Activated CD4-positive, alpha-beta T cell treated with anti-CD3 and anti-CD28 coated beads for 36 hours (primary cell): ENCODE results near the gene FNIP2. TPM values are rescaled to one million over a fixed set of nuclear protein-coding genes. Genes with fewer than 3 reads are reported as not detected.
"Not testable (repeated sequence)": the region's sequence is repeated elsewhere in the genome, so short reads cannot be mapped to it uniquely, and the experiment has no call there.

Experiments used
- ATAC-seq: fragments of 200-7000 bp; cut with Tn5 transposase; one replicate; pipeline ENCODE4 v1.10.0; 2021; ENCODE audit warnings: mild to moderate bottlenecking, moderate library complexity
- CTCF ChIA-PET: fragments of 350-600 bp; sonication (Branson Sonifier 250); formaldehyde crosslinking; loops from one replicate; lab custom pipeline; 2021; ENCODE audit warnings: antibody characterized with exemption; lab: Charles Lee
- POLR2A ChIA-PET: fragments of 350-600 bp; sonication (Branson Sonifier 250); formaldehyde crosslinking; loops from one replicate; lab custom pipeline; 2021; ENCODE audit warnings: antibody characterized with exemption, inconsistent platforms; lab: Charles Lee
- DNase-seq: peaks from one replicate; pipeline ENCODE4 v3.0.0-alpha.2; 2020
- H3K27ac Mint-ChIP-seq: one replicate; pipeline ENCODE4 v1.8.0; 2021; ENCODE audit warnings: mixed read lengths
- H3K27me3 Mint-ChIP-seq: one replicate; pipeline ENCODE4 v1.8.0; 2021; ENCODE audit warnings: mixed read lengths
- H3K36me3 Mint-ChIP-seq: one replicate; pipeline ENCODE4 v1.8.0; 2021; ENCODE audit warnings: low read depth, mixed read lengths
- H3K4me1 Mint-ChIP-seq: one replicate; pipeline ENCODE4 v1.8.0; 2021; ENCODE audit warnings: mixed read lengths
- H3K4me3 Mint-ChIP-seq: one replicate; pipeline ENCODE4 v1.8.0; 2021; ENCODE audit warnings: mild to moderate bottlenecking, moderate library complexity, mixed read lengths
- H3K9me3 Mint-ChIP-seq: one replicate; pipeline ENCODE4 v1.8.0; 2021; ENCODE audit warnings: low read depth, mixed read lengths
- intact Hi-C, 2 experiments: fragments of 100-400 bp; cut with DNase I in 1 of 2; cut with micrococcal nuclease in 1 of 2; formaldehyde crosslinking; loops; one replicate each; pipeline versions ENCODE4 v1.14.2 to v1.15.1; 2022 to 2024; cut with DNase I, micrococcal nuclease
- total RNA-seq, 2 experiments: library from RNA; stranded (reverse); gene quantifications; one replicate each; pipeline ENCODE4 v1.2.3, GENCODE V29; 2021

FNIP2 gene
- total RNA-seq, 2 experiments from 2014 or later: 11.6 to 13.0 TPM

- no peak for DNase-seq
- Mint-ChIP-seq H3K9me3 (no peaks in the 10 kb centered on the region), H3K27me3 (peaks cover 17% of the 10 kb centered on the region), H3K27ac (no peak overlapping the region), H3K4me3 (no peak overlapping the region), H3K36me3 (no peaks in the 10 kb centered on the region), H3K4me1 (no peaks in the 10 kb centered on the region)
- ChIA-PET POLR2A (no interaction called here), CTCF (interaction anchor here (0.6 kb wide), 1 partner anchor 1836 kb away, joined by 3 read pairs; no protein-coding TSS in a partner anchor)
- intact Hi-C loops: no loop called here
- ATAC-seq: no peak
Measured at GRCh38 chr4:158940271-158940670, 171.4 kb downstream of the FNIP2 start.

GRCh38 chr4:158941321-158941720, 172.5 kb downstream of the FNIP2 start:
- DNase-seq (no peak), ATAC-seq (no peak)
- no peak overlapping the region for H3K27ac Mint-ChIP-seq
- peaks cover 17% of the 10 kb centered on the region for H3K27me3 Mint-ChIP-seq
- CTCF ChIA-PET: interaction anchor here (1.8 kb wide), 1 partner anchor 10 kb away, joined by 4 read pairs; no protein-coding TSS in a partner anchor
- no peaks in the 10 kb centered on the region for H3K9me3 Mint-ChIP-seq
- no peaks in the 10 kb centered on the region for H3K4me1 Mint-ChIP-seq
- intact Hi-C loops: no loop called here
- H3K4me3 Mint-ChIP-seq: no peak overlapping the region
- H3K36me3 Mint-ChIP-seq: no peaks in the 10 kb centered on the region
- POLR2A ChIA-PET: no interaction called here

GRCh38 chr4:158941895-158942294, 173.1 kb downstream of the FNIP2 start:
- H3K9me3 Mint-ChIP-seq: no peaks in the 10 kb centered on the region
- intact Hi-C loops: no loop called here
- no peaks in the 10 kb centered on the region for H3K36me3 Mint-ChIP-seq
- ChIA-PET POLR2A (no interaction called here), CTCF (interaction anchor here (1.8 kb wide), 1 partner anchor 9 kb away, joined by 4 read pairs; no protein-coding TSS in a partner anchor)
- no peak overlapping the region for H3K4me3 Mint-ChIP-seq
- no peak for ATAC-seq
- peaks cover 13% of the 10 kb centered on the region for H3K27me3 Mint-ChIP-seq
- no peak for DNase-seq
- no peaks in the 10 kb centered on the region for H3K4me1 Mint-ChIP-seq
- H3K27ac Mint-ChIP-seq: no peak overlapping the region

- intact Hi-C loops: no loop called here
- H3K27ac Mint-ChIP-seq: no peak overlapping the region
- no peaks in the 10 kb centered on the region for H3K4me1 Mint-ChIP-seq
- no peak for ATAC-seq
- no peaks in the 10 kb centered on the region for H3K9me3 Mint-ChIP-seq
- ChIA-PET CTCF (interaction anchor here (0.6 kb wide), 1 partner anchor 73 kb away, joined by 5 read pairs; no protein-coding TSS in a partner anchor), POLR2A (no interaction called here)
- H3K4me3 Mint-ChIP-seq: no peak overlapping the region
- DNase-seq: no peak
- H3K27me3 Mint-ChIP-seq: peaks cover 15% of the 10 kb centered on the region
- H3K36me3 Mint-ChIP-seq: no peaks in the 10 kb centered on the region
Measured at GRCh38 chr4:158945529-158946108, 176.8 kb downstream of the FNIP2 start.

GRCh38 chr4:158946825-158947224, 178.0 kb downstream of the FNIP2 start:
- Mint-ChIP-seq H3K36me3 (no peaks in the 10 kb centered on the region), H3K4me1 (no peaks in the 10 kb centered on the region), H3K27ac (no peak overlapping the region), H3K4me3 (no peak overlapping the region), H3K9me3 (no peaks in the 10 kb centered on the region), H3K27me3 (peaks cover 15% of the 10 kb centered on the region)
- intact Hi-C loops: no loop called here
- DNase-seq: no peak
- ATAC-seq: no peak
- CTCF ChIA-PET: no interaction called here
- POLR2A ChIA-PET: no interaction called here

GRCh38 chr4:158948071-158948470, 179.2 kb downstream of the FNIP2 start:
- ChIA-PET CTCF (interaction anchor here (0.5 to 1.1 kb wide), 2 partner anchors 211 to 228 kb away, joined by 3 read pairs; no protein-coding TSS in a partner anchor), POLR2A (no interaction called here)
- Mint-ChIP-seq H3K9me3 (peaks cover 9% of the 10 kb centered on the region), H3K36me3 (peaks cover 5% of the 10 kb centered on the region), H3K4me1 (no peaks in the 10 kb centered on the region), H3K27me3 (peaks cover 17% of the 10 kb centered on the region), H3K4me3 (no peak overlapping the region), H3K27ac (no peak overlapping the region)
- DNase-seq (no peak), ATAC-seq (no peak)
- intact Hi-C loops: no loop called here

- H3K9me3 Mint-ChIP-seq: peaks cover 9% of the 10 kb centered on the region
- H3K36me3 Mint-ChIP-seq: peaks cover 5% of the 10 kb centered on the region
- DNase-seq (no peak), ATAC-seq (no peak)
- no peaks in the 10 kb centered on the region for H3K4me1 Mint-ChIP-seq
- H3K27me3 Mint-ChIP-seq: peaks cover 16% of the 10 kb centered on the region
- POLR2A ChIA-PET: no interaction called here
- intact Hi-C loops: no loop called here
- CTCF ChIA-PET: no interaction called here
- H3K27ac Mint-ChIP-seq: no peak overlapping the region
- H3K4me3 Mint-ChIP-seq: no peak overlapping the region
Measured at GRCh38 chr4:158949099-158949498, 180.3 kb downstream of the FNIP2 start.

GRCh38 chr4:158952221-158952774, 183.5 kb downstream of the FNIP2 start:
- H3K4me1 Mint-ChIP-seq, H3K36me3 Mint-ChIP-seq, H3K9me3 Mint-ChIP-seq, H3K4me3 Mint-ChIP-seq, intact Hi-C loops, DNase-seq, ATAC-seq, H3K27me3 Mint-ChIP-seq, CTCF ChIA-PET, H3K27ac Mint-ChIP-seq, POLR2A ChIA-PET: not testable (repeated sequence)

GRCh38 chr4:158956345-158956744, 187.5 kb downstream of the FNIP2 start:
- H3K36me3 Mint-ChIP-seq, POLR2A ChIA-PET, ATAC-seq, H3K27me3 Mint-ChIP-seq, H3K4me1 Mint-ChIP-seq, CTCF ChIA-PET, intact Hi-C loops, H3K4me3 Mint-ChIP-seq, H3K9me3 Mint-ChIP-seq, H3K27ac Mint-ChIP-seq, DNase-seq: not testable (repeated sequence)

GRCh38 chr4:158956918-158957317, 188.1 kb downstream of the FNIP2 start:
- CTCF ChIA-PET: interaction anchor here (1.2 kb wide), 1 partner anchor 247 kb away, joined by 3 read pairs; no protein-coding TSS in a partner anchor
- DNase-seq, ATAC-seq, H3K27me3 Mint-ChIP-seq, H3K36me3 Mint-ChIP-seq, H3K9me3 Mint-ChIP-seq, intact Hi-C loops, H3K4me3 Mint-ChIP-seq, H3K4me1 Mint-ChIP-seq, POLR2A ChIA-PET, H3K27ac Mint-ChIP-seq: not testable (repeated sequence)
